GM23338 (cell line): ENCODE data around the gene SORCS2. TPM values are rescaled to one million over a fixed set of nuclear protein-coding genes. Genes with fewer than 3 reads are reported as not detected.

Source experiments
- ATAC-seq: fragments of 200-7000 bp; cut with Tn5 transposase; 3 replicates; pipeline ENCODE4 v1.9.1; 2020
- DNase-seq: peaks from one replicate; pipeline ENCODE4 v3.0.0-alpha.2; 2015; ENCODE audit warnings: low spot score
- H2AFZ ChIP-seq: fragments of 200-600 bp; sonication (generic); 2 replicates; pipeline ENCODE4 v1.8.0; 2016; ENCODE audit warnings: antibody characterized with exemption, mild to moderate bottlenecking, moderate library complexity
- H3F3A ChIP-seq: fragments of 200-600 bp; sonication (generic); replicated peaks from 2 replicates; pipeline ENCODE4 v1.8.0; 2017; ENCODE audit warnings: antibody characterized with exemption, mixed run types, low read depth
- H3K27ac ChIP-seq: fragments of 200-600 bp; sonication (generic); 2 replicates; pipeline ENCODE4 v1.6.1; 2016; ENCODE audit warnings: low read depth
- H3K27me3 ChIP-seq: fragments of 200-600 bp; sonication (generic); 2 replicates; pipeline ENCODE4 v1.8.0; 2016; ENCODE audit warnings: mild to moderate bottlenecking, mixed run types, moderate library complexity; ENCODE audit not compliant: insufficient read depth
- H3K36me3 ChIP-seq: fragments of 200-600 bp; sonication (generic); 2 replicates; pipeline ENCODE4 v1.8.0; 2016; ENCODE audit warnings: mild to moderate bottlenecking; ENCODE audit not compliant: insufficient read depth
- H3K4me1 ChIP-seq: fragments of 200-600 bp; sonication (generic); 2 replicates; pipeline ENCODE4 v1.8.0; 2016; ENCODE audit warnings: mild to moderate bottlenecking, moderate library complexity; ENCODE audit not compliant: insufficient read depth
- H3K4me2 ChIP-seq: fragments of 200-600 bp; sonication (generic); 2 replicates; pipeline ENCODE4 v1.7.1; 2017; ENCODE audit warnings: mixed run types
- H3K4me3 ChIP-seq: fragments of 200-600 bp; sonication (generic); 2 replicates; pipeline ENCODE4 v1.6.1; 2016; ENCODE audit warnings: mixed run types
- H3K79me2 ChIP-seq: fragments of 200-600 bp; sonication (generic); replicated peaks from 2 replicates; pipeline ENCODE4 v1.8.0; 2017; ENCODE audit warnings: mild to moderate bottlenecking; ENCODE audit not compliant: insufficient read depth
- H3K9me2 ChIP-seq: fragments of 200-600 bp; sonication (generic); 2 replicates; pipeline ENCODE4 v1.8.0; 2017; ENCODE audit not compliant: insufficient read depth
- H4K20me1 ChIP-seq: fragments of 200-600 bp; sonication (generic); replicated peaks from 2 replicates; pipeline ENCODE4 v1.8.0; 2017; ENCODE audit warnings: mild to moderate bottlenecking; ENCODE audit not compliant: insufficient read depth
- H3K27ac Mint-ChIP-seq: 2 replicates; pipeline ENCODE4 v1.8.0; 2020; ENCODE audit warnings: inconsistent platforms, mild to moderate bottlenecking, moderate library complexity, mixed read lengths
- H3K27me3 Mint-ChIP-seq: 3 replicates; pipeline ENCODE4 v1.8.0; 2022; ENCODE audit warnings: low read depth, mild to moderate bottlenecking, moderate library complexity, mixed read lengths, inconsistent platforms; ENCODE audit not compliant: insufficient read depth, poor library complexity
- H3K36me3 Mint-ChIP-seq: 3 replicates; pipeline ENCODE4 v1.8.0; 2021; ENCODE audit warnings: low read depth, mild to moderate bottlenecking, inconsistent platforms, moderate library complexity, mixed read lengths
- H3K4me1 Mint-ChIP-seq: 3 replicates; pipeline ENCODE4 v1.8.0; 2020; ENCODE audit warnings: mild to moderate bottlenecking, inconsistent platforms, mixed read lengths
- H3K4me3 Mint-ChIP-seq: 3 replicates; pipeline ENCODE4 v1.8.0; 2021; ENCODE audit warnings: moderate library complexity, mild to moderate bottlenecking, inconsistent platforms, mixed read lengths
- H3K9me3 Mint-ChIP-seq: 3 replicates; pipeline ENCODE4 v1.8.0; 2020; ENCODE audit warnings: moderate library complexity, mild to moderate bottlenecking, inconsistent platforms, mixed read lengths
- ETS1 ChIP-seq: IDR thresholded peaks from 2 replicates; pipeline ENCODE4 v1.6.1; 2016; ENCODE audit warnings: antibody characterized with exemption
- EZH2phosphoT487 ChIP-seq: fragments of 200-600 bp; sonication (generic); IDR thresholded peaks from one replicate; pipeline ENCODE4 v1.8.1; 2018; ENCODE audit warnings: antibody characterized with exemption; ENCODE audit not compliant: unreplicated experiment
- ZNF331 ChIP-seq: fragments of 250-450 bp; sonication (Bioruptor Pico); IDR thresholded peaks from 2 replicates; pipeline ENCODE4 v1.5.0; 2020; ENCODE audit warnings: low read depth, mild to moderate bottlenecking, moderate library complexity
- polyA plus RNA-seq: library from polyadenylated mRNA; unstranded; fragments of >200 nt; fragmentation: Nextera tagmentation; extraction: Ambion mirVana; gene quantifications from 2 replicates; pipeline ENCODE4 v1.2.1, GENCODE V29; 2016
- total RNA-seq: library from RNA; depleted of rRNA; stranded (reverse); fragments of >200 nt; shearing (Covaris generic); gene quantifications from 2 replicates; pipeline ENCODE4 v1.2.3, GENCODE V29; 2014
- TF ChIP-seq, protein P1 (sequence below): IDR thresholded peaks from one replicate; pipeline ENCODE4 v1.6.1; 2018; ENCODE audit warnings: antibody characterized with exemption; ENCODE audit not compliant: unreplicated experiment
- TF ChIP-seq, protein P2 (sequence below): fragments of 250-450 bp; sonication (Bioruptor Pico); IDR thresholded peaks from 2 replicates; pipeline ENCODE4 v1.5.0; 2020; ENCODE audit warnings: mild to moderate bottlenecking, moderate library complexity

SORCS2 gene
- total and polyA plus RNA-seq, 2 experiments from 2014 or later = 0.47 to 2.4 TPM

GRCh38 chr4:7501314-7501713 is 309.0 kb downstream of the SORCS2 start (continued):
- TF ChIP-seq, protein P1, sequence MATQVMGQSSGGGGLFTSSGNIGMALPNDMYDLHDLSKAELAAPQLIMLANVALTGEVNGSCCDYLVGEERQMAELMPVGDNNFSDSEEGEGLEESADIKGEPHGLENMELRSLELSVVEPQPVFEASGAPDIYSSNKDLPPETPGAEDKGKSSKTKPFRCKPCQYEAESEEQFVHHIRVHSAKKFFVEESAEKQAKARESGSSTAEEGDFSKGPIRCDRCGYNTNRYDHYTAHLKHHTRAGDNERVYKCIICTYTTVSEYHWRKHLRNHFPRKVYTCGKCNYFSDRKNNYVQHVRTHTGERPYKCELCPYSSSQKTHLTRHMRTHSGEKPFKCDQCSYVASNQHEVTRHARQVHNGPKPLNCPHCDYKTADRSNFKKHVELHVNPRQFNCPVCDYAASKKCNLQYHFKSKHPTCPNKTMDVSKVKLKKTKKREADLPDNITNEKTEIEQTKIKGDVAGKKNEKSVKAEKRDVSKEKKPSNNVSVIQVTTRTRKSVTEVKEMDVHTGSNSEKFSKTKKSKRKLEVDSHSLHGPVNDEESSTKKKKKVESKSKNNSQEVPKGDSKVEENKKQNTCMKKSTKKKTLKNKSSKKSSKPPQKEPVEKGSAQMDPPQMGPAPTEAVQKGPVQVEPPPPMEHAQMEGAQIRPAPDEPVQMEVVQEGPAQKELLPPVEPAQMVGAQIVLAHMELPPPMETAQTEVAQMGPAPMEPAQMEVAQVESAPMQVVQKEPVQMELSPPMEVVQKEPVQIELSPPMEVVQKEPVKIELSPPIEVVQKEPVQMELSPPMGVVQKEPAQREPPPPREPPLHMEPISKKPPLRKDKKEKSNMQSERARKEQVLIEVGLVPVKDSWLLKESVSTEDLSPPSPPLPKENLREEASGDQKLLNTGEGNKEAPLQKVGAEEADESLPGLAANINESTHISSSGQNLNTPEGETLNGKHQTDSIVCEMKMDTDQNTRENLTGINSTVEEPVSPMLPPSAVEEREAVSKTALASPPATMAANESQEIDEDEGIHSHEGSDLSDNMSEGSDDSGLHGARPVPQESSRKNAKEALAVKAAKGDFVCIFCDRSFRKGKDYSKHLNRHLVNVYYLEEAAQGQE = no peak
- no peak for TF ChIP-seq ZNF331 (CRISPR knock-in tag)

DNA sequence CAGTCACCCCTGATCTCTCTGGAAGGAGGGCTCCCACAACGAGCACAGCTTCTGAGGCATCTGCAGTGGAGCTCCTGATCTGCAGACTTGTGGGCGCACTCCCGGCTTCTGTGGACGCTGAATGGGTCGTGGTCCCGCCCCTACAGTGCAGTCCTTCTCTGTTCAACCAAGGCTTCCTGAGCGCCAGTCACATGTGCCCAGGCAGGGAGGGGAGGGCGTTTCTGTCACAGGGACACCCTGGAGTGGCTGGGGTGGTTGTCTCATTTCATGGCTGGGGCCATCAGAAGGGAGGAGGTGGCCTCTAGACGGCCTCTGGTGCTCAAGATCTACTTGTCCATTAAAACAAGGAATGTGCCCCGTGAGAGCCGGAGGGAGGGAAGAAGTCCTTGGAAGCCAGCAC is 309.5 kb downstream of the SORCS2 start:
- Mint-ChIP-seq H3K27me3 (peaks cover 17% of the 10 kb centered on the region), H3K36me3 (no peaks in the 10 kb centered on the region), H3K4me3 (no peak overlapping the region), H3K27ac (no peak overlapping the region), H3K9me3 (no peaks in the 10 kb centered on the region), H3K4me1 (no peaks in the 10 kb centered on the region; the same call in 2 of the 3 replicates)
- no peaks in the 10 kb centered on the region for H3K36me3 ChIP-seq
- H2AFZ ChIP-seq = no peak overlapping the region
- ATAC-seq (no peak), DNase-seq (no peak)
- H3K9me2 ChIP-seq = no peaks in the 10 kb centered on the region
- no peaks in the 10 kb centered on the region for H3K4me1 ChIP-seq
- H3K27me3 ChIP-seq = no peaks in the 10 kb centered on the region
- no peak overlapping the region for H3K4me2 ChIP-seq
- H3K27ac ChIP-seq = no peak overlapping the region
- TF ChIP-seq EZH2phosphoT487 = no peak
- no peak for TF ChIP-seq ETS1
- TF ChIP-seq, protein P2, sequence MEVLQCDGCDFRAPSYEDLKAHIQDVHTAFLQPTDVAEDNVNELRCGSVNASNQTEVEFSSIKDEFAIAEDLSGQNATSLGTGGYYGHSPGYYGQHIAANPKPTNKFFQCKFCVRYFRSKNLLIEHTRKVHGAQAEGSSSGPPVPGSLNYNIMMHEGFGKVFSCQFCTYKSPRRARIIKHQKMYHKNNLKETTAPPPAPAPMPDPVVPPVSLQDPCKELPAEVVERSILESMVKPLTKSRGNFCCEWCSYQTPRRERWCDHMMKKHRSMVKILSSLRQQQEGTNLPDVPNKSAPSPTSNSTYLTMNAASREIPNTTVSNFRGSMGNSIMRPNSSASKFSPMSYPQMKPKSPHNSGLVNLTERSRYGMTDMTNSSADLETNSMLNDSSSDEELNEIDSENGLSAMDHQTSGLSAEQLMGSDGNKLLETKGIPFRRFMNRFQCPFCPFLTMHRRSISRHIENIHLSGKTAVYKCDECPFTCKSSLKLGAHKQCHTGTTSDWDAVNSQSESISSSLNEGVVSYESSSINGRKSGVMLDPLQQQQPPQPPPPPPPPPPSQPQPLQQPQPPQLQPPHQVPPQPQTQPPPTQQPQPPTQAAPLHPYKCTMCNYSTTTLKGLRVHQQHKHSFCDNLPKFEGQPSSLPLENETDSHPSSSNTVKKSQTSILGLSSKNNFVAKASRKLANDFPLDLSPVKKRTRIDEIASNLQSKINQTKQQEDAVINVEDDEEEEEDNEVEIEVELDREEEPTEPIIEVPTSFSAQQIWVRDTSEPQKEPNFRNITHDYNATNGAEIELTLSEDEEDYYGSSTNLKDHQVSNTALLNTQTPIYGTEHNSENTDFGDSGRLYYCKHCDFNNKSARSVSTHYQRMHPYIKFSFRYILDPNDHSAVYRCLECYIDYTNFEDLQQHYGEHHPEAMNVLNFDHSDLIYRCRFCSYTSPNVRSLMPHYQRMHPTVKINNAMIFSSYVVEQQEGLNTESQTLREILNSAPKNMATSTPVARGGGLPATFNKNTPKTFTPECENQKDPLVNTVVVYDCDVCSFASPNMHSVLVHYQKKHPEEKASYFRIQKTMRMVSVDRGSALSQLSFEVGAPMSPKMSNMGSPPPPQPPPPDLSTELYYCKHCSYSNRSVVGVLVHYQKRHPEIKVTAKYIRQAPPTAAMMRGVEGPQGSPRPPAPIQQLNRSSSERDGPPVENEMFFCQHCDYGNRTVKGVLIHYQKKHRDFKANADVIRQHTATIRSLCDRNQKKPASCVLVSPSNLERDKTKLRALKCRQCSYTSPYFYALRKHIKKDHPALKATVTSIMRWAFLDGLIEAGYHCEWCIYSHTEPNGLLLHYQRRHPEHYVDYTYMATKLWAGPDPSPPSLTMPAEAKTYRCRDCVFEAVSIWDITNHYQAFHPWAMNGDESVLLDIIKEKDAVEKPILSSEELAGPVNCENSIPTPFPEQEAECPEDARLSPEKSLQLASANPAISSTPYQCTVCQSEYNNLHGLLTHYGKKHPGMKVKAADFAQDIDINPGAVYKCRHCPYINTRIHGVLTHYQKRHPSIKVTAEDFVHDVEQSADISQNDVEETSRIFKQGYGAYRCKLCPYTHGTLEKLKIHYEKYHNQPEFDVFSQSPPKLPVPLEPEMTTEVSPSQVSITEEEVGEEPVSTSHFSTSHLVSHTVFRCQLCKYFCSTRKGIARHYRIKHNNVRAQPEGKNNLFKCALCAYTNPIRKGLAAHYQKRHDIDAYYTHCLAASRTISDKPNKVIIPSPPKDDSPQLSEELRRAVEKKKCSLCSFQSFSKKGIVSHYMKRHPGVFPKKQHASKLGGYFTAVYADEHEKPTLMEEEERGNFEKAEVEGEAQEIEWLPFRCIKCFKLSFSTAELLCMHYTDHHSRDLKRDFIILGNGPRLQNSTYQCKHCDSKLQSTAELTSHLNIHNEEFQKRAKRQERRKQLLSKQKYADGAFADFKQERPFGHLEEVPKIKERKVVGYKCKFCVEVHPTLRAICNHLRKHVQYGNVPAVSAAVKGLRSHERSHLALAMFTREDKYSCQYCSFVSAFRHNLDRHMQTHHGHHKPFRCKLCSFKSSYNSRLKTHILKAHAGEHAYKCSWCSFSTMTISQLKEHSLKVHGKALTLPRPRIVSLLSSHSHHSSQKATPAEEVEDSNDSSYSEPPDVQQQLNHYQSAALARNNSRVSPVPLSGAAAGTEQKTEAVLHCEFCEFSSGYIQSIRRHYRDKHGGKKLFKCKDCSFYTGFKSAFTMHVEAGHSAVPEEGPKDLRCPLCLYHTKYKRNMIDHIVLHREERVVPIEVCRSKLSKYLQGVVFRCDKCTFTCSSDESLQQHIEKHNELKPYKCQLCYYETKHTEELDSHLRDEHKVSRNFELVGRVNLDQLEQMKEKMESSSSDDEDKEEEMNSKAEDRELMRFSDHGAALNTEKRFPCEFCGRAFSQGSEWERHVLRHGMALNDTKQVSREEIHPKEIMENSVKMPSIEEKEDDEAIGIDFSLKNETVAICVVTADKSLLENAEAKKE = no peak
- H3K4me3 ChIP-seq = no peak overlapping the region
- H4K20me1 ChIP-seq = no peaks in the 10 kb centered on the region
- no peaks in the 10 kb centered on the region for H3K79me2 ChIP-seq
- H3F3A ChIP-seq = no peaks in the 10 kb centered on the region
